ENCODE measurements around the gene APOM. TPM values are rescaled to one million over a fixed set of nuclear protein-coding genes. Genes with fewer than 3 reads are reported as not detected.

Gene APOM
- total RNA-seq (2014; rRNA removed; shearing (Covaris generic)), result 0.18 and 1.4 TPM in 2 replicates

- DNase-seq (ENCODE audit: low read depth), result no peak
Observed at GRCh38 chr6:31655349-31656237, at the start of gene APOM. APOM (plus strand) TSS chr6:31655894; CDS start chr6:31655967, 73 bp downstream.

GRCh38 chr6:31607317-31607716, 48.4 kb upstream of the APOM start:
- DNase-seq (ENCODE audit: low read depth), result no peak

- DNase-seq (ENCODE audit: low read depth), result no peak
Observed at GRCh38 chr6:31609519-31610406, 45.9 kb upstream of the APOM start.

- DNase-seq (ENCODE audit: low read depth), result no peak
Observed at GRCh38 chr6:31610968-31611367, 44.7 kb upstream of the APOM start.

- no peak for DNase-seq (ENCODE audit: low read depth)
Observed at GRCh38 chr6:31614075-31614619, 41.5 kb upstream of the APOM start.

GRCh38 chr6:31614684-31615578, 40.8 kb upstream of the APOM start, which contains the start of gene AIF1:
AIF1 (plus strand) TSS chr6:31615234; CDS start chr6:31615330, 96 bp downstream.
- no peak for DNase-seq (ENCODE audit: low read depth)

GRCh38 chr6:31615748-31616147, 39.9 kb upstream of the APOM start:
- no peak for DNase-seq (ENCODE audit: low read depth)

GRCh38 chr6:31617010-31617409, 38.7 kb upstream of the APOM start:
- no peak for DNase-seq (ENCODE audit: low read depth)

GRCh38 chr6:31619805-31620585, 35.7 kb upstream of the APOM start:
- peak; percentile 100 for DNase-seq (ENCODE audit: low read depth)

GRCh38 chr6:31620586-31621319, 34.9 kb upstream of the APOM start, which contains the start of gene PRRC2A:
PRRC2A (plus strand) TSS chr6:31620715; CDS start chr6:31622790, 2,075 bp downstream.
- DNase-seq (ENCODE audit: low read depth), result no peak

- no peak for DNase-seq (ENCODE audit: low read depth)
Observed at GRCh38 chr6:31621320-31621939, 34.3 kb upstream of the APOM start.

GRCh38 chr6:31621991-31622390, 33.7 kb upstream of the APOM start:
- no peak for DNase-seq (ENCODE audit: low read depth)

GRCh38 chr6:31622684-31623091, 33.0 kb upstream of the APOM start:
- DNase-seq (ENCODE audit: low read depth), result no peak

GRCh38 chr6:31624070-31624469, 31.6 kb upstream of the APOM start:
- no peak for DNase-seq (ENCODE audit: low read depth)

- DNase-seq (ENCODE audit: low read depth), result no peak
Observed at GRCh38 chr6:31626952-31627351, 28.7 kb upstream of the APOM start.

- DNase-seq (ENCODE audit: low read depth), result no peak
Observed at GRCh38 chr6:31627690-31628287, 27.9 kb upstream of the APOM start.

- DNase-seq (ENCODE audit: low read depth), result no peak
Observed at GRCh38 chr6:31629014-31629413, 26.7 kb upstream of the APOM start.

GRCh38 chr6:31630177-31630934, 25.3 kb upstream of the APOM start:
- no peak for DNase-seq (ENCODE audit: low read depth)
